Amniotic epithelial cell (primary cell): ENCODE results near the gene ZNF839.
"Not testable (repeated sequence)": the region's sequence is repeated elsewhere in the genome, so short reads cannot be mapped to it uniquely, and the experiment has no call there.

Experiments
- DNase-seq: peaks from one replicate; pipeline ENCODE4 v3.0.0-alpha.2; 2010; ENCODE audit warnings: low read depth

ZNF839 gene

GRCh38 chr14:102314242-102315011 lies 5.1 kb upstream of the ZNF839 start:
- peak; percentile 73 for DNase-seq

- DNase-seq: no peak
These were observed 4.4 kb upstream of the ZNF839 start for GRCh38 chr14:102315121-102315520.

DNA sequence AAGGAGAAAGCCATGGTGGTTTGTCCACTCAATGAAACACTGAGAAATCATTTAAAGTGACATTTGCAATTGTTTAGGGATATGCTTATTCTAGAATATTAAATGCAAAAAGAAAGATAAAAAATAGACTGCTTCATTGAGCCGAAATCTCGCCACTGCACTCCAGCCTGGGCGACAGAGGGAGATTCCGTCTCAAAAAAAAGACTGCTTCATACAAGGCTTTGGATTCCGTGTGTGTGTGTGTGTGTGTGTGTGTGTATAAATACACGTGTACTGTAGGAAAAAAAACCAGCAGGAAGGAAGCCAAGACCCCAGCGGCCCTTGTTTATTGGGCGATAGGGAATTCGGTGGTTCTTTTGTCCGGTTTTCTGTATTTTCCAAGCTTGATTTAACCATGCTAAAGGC lies 3.2 kb upstream of the ZNF839 start:
- DNase-seq: peak; percentile 79

- DNase-seq: peak; percentile 79
These were observed 2.6 kb upstream of the ZNF839 start for GRCh38 chr14:102316743-102317563.

DNA sequence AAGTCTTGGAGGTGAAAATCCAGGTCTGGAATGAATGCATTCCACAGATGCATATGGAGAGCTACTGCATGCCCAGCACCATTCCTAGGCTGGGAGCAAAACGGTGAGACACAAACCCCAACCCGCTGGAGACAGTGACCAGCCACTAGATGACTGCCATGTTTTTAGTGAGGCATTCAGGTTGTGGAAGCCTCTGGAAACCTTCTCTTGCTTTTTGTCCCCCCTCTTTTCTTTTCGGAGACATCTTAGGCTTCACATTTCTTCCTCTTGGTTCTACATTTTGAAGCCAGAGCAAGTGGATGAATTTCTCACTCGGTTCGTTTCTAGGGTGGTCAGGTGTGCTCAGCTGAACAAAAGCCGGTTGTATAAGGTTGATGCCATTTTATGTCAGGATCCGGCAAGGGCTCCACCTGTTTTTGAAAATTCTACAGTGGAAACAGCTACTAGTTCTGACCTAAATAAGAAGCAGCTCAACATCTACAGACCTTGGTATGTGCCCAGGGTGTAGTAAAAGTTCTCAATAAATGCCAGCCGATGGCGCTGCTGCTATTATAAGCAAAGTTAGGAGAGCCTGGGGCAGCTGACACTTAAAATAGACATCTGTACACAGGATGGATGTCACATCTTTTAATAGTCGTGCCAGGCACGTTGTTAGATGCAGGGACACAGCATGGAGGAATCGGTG lies 1.8 kb upstream of the ZNF839 start:
- DNase-seq: no peak

DNA sequence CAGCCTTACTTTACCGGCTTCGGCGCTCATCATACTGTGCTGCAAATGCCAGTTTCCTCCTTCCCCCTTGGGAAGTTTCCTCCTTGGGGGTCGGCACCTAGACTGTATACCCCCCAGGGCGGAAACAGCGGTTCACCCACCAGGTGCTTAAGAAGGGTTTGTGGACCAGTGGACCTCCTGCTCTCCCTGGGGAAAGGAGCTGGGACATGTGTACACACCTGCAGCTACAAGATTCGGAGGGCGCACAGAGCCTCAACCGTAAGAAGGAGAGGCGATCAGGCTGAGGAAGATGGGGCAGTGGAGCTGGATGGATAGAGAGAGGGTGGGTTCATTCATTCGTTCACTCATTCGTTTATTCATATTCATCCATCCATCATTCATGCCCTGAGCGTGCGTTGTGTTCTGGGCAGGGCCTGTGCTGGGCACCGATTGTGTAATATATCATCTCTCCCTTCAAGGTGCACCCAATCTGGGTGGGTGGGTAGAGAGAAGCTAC lies 717 bp upstream of the ZNF839 start:
- DNase-seq: no peak

DNA sequence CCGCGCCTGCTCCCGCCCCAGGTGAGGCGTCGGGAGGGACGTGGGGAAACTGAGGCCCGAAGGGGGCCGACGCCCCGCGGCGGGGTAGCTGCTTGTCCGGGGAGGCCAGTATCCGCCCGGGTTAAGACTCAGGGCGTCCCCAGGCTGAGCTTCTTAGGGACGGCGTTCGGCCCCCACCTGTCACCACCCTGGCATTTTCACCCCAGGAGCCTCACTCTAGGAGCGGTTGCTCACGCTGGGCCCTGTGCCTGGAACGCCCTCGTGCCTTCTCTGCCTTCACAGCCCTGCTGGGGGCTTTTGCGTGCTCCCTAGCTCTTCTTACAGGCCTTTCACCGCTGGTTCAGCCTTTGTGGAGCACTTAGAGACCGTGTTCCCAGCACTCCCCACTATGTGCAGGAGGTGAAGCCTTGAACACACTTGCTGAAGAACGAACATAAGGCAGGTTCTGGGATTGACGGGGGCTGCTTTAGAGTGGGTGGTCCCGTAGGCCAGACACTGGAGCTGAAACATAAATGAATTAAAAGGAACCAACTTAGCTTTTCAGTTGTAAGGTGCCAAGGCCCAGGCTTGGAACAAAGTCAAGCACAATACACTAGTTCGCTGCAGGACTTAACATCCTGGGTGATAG lies 601 bp downstream of the ZNF839 start:
- DNase-seq: peak; percentile 46

DNA sequence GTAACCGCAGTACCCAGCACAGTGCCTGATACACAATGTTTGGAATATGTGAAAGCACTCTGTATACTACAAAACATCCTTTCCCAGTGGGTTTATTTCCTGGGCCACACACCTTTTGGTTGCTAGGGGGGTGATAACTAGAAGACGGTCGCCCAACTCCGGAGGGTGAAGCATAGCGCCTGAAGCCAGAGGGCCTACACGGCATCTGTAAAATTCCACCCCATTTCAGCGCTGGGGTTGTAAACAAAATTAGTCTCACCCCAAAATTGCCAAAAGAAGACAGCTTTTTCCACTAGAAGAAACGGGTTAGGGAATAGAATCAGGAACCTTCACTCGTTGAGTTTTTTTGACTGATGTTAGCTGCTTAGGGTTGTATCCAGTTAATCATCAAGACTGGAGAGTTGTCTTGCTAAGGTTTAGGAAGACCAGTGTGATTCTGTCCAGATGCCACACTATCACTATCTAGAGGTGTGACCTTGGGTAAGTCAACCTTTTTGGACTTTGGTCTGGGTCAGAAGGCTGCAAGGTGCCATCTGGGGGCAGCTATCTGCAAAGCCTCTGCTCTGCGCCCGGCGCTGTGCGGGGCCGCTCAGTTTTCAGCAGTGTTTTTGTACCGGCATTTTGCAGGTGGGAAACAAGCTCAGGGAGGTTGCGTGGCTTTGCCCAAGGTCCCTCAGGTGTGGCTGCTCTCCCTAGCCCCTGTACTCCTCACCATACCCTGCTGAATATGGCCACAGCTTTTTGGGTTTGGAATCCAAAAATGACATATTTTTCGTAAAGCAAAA lies 1.3 kb downstream of the ZNF839 start:
- no peak for DNase-seq

GRCh38 chr14:102321456-102322422 lies 2.2 kb downstream of the ZNF839 start:
- no peak for DNase-seq

- peak; percentile 91 for DNase-seq
These were observed 3.6 kb downstream of the ZNF839 start for GRCh38 chr14:102323102-102323501.

DNA sequence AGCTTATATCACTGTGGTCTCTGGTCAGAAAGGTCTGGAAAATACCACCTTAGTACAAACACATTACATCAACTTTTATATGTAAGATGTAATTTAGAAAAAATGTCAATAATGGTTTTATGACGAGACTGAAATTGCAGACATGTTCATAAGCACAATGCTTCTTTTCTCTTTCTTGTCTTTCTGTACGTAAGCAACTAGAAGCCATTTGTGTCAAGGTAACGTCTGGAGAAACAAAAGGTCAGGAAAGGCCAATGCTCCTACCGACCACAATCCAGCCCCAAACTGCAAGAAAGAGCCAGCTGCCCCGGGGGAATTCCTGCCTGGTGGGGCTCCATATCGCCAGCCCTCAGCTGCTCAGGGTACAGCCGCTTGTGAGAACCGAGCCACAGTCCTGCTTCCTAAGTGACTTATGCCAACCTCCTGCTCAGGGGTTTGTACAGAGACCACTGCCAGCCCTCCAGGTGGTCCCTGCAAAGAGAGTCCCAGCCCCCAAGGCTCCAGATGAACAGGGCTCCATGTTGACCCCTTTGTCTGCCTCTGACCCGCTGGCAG lies 6.3 kb downstream of the ZNF839 start:
- DNase-seq: no peak

DNA sequence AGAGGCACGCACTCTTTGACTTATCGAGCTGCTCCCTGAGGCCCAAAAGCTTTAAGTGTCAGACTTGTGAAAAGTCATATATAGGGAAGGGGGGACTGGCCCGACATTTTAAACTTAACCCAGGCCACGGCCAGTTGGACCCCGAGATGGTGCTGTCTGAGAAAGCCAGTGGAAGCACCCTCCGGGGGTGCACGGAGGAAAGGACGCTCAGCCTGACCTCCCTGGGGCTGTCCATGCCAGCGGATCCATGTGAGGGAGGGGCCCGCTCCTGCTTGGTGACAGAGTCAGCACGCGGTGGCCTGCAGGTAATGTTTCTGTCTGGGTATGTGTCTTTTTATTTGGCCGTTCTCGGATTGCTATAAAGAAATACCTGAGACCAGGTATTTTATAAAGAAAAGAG lies 7.0 kb downstream of the ZNF839 start:
- DNase-seq: no peak

DNA sequence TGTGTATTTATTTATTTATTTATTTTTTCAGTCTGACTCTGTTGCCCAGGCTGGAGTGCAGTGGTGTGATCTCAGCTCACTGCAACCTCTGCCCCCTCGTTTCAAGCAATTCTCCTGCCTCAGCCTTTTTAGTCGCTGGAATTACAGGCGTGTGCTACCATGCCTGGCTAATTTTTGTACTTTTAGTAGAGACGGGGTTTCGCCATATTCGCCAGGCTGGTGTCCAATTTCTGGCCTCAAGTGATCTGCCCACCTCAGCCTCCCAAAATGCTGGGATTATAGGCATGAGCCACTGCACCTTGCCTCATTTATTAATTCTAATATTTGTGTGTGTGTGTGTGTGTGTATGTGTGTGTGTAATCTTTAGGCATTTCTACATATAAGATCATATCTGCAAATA lies 9.8 kb downstream of the ZNF839 start:
- DNase-seq: not testable (repeated sequence)

DNA sequence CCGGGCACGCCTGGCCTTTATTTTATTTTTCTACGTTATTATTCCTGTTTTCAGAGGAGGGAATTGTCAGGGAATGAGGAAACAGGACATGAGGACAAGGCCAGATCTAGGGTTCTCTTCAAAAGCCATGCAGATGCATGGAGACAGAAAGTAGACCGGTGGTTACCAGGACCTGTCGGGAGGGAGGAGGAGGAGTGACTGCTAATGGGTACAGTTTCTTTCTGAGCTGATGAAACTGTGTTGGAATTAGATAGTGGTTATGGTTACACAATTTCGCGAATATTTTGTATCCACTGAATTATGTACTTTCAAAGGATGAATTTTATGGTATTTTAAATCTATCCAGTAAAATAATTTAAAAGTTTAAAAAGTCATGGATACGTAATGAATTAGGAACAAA lies 11.3 kb downstream of the ZNF839 start:
- DNase-seq: peak; percentile 51

GRCh38 chr14:102333390-102333789 lies 13.8 kb downstream of the ZNF839 start:
- no peak for DNase-seq

DNA sequence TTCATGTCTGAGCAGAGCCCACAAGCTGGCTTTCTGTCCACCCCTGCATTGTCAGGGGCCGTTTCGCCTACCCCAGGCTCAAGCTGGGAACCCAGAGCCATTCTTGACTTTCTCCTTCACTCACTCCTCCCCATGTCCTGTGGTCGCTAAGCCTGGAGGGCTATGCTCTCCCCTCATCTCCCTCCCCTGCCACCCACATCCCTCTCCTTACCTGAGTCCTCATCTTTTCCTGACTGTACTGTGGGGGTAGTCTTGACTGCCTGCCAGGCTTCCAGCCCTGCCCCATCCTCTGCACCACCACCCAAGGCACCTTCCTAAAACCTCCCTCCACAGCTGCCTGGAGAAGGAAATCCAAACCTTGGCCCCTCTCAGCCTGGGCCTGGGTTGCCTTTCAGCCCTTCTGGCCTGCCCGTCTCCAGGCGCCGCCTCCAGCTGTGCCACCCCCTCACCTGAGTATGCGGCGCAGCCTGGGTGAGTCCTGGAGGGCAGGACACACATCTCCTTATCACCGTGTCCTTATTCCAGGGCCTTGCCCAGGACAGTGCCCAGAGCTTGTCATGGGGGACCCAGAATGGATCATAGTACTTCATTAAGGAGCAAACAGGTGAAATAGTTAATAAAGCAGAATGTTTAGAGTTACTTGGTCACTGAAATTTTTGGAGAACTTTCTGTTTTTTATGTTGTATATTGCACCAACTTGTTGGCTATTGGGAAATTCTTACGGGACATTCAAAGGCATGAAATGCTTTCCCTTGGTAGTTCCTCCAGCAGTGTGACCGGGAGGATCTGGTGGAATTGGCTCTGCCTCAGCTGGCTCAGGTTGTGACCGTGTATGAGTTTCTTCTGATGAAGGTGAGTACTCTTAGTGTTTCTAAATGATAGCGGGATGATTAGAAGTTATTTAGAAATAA lies 14.5 kb downstream of the ZNF839 start:
- DNase-seq: no peak

DNA sequence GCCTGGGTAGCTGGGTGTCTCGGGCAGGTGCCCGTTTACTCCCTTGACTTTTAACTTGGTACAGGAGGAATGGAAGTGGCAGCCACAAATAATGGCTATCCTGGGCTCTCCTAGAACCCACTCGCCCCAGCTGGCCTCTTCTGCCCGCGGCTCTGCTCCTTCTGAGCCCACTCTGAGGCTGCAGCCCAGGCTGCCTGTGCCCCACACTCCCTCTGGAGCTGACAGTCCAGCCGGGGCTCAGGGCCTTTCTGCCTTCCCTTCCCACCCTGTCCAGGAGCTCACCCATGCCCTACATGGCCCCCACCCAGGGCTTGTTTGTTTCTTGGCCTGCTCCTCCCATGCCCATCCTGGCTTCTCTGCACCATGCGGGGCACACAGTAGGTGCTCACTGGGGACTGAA lies 15.6 kb downstream of the ZNF839 start:
- DNase-seq: no peak

DNA sequence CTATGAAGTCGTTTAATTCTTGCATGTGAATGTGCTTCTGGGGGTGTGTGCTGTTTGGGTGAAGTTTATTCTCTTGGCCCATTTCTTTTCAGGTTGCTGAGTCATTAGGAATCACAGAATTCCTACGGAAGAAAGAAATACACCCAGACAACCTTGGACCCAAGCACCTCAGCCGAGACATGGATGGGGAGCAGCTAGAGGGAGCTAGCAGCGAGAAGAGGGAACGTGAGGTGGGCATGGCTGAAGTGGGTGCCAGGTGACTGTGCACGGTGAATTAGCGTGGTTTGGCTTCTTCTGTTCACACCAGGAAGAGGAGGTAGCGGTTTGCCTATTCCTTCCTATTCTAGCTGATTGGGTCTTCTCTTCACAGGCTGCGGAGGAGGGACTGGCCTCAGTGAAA lies 19.2 kb downstream of the ZNF839 start:
- DNase-seq: no peak

DNA sequence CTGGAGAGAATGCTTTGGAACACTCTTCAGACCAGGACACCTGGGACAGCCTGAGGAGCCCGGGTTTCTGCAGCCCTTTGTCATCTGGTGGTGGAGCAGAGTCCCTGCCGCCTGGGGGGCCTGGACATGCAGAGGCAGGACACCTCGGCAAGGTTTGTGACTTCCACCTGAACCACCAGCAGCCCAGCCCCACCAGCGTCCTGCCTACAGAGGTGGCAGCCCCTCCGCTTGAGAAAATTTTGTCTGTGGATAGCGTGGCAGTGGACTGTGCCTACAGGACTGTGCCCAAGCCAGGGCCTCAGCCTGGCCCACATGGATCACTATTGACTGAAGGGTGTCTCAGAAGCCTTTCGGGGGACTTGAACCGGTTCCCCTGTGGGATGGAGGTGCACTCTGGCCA lies 22.0 kb downstream of the ZNF839 start:
- DNase-seq: no peak
